Activated CD4-positive, alpha-beta T cell treated with anti-CD3 and anti-CD28 coated beads for 4 hours (primary cell): ENCODE data around the gene DNAJC16.
"Not testable (repeated sequence)": the region's sequence is repeated elsewhere in the genome, so short reads cannot be mapped to it uniquely, and the experiment has no call there.

Source experiments
- DNase-seq, 2 donors: peaks; one replicate each; pipeline ENCODE4 v3.0.0-alpha.2; 2020

Gene DNAJC16

DNA sequence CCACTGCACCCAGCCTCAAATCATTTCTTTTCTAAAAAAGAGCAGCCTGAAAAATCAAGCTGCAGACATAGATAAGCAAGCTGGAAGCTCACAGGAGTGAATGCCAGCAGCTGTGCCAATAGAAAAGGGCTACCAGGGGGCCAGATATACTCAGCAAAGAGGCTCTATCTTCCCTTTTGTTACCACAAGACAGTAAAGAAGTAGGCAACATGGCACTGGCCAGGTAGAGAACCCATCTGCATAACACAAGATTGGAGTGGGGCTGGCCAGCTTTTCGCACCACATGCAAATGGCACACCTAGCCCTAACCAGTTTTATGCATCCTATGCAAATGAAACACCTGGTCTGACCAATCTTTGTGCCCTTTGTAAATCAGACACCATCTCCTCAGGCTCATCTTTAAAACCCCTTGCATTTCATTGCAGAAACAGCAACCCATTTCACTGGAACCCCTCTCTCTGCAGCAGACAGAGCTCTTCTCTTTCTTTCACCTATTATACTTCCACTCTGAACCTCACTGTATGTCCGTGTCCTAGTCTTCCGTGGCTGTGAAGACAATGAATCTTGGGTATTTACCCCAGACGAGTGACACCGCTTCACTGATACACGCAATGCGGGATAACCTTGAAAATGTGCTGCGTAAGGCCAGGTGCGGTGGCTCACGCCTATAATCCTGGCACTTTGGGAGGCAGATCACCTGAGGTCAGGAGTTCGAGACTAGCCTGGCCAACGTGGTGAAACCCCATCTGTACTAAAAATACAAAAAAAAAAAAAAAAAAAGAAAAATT lies 17.8 kb upstream of the DNAJC16 start:
- no peak for DNase-seq

DNA sequence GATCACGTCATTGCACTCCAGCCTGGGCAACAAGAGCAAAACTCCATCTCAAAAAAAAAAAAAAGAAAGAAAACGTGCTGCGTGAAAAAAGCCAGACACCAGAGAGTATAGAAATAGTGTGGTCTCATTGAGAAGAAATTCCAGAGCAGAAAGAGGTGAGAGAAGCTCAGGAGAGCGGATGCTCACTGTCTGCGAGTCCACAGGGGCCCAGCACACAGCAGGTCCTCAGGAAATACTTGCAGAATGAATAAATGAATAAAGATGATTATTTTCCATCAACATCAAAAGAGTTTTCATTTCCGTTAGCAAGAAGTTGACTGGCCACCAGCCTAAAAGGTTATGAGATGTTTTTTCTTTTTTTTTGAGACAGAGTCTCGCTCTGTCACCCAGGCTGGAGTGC lies 17.1 kb upstream of the DNAJC16 start:
- DNase-seq, result no peak

DNA sequence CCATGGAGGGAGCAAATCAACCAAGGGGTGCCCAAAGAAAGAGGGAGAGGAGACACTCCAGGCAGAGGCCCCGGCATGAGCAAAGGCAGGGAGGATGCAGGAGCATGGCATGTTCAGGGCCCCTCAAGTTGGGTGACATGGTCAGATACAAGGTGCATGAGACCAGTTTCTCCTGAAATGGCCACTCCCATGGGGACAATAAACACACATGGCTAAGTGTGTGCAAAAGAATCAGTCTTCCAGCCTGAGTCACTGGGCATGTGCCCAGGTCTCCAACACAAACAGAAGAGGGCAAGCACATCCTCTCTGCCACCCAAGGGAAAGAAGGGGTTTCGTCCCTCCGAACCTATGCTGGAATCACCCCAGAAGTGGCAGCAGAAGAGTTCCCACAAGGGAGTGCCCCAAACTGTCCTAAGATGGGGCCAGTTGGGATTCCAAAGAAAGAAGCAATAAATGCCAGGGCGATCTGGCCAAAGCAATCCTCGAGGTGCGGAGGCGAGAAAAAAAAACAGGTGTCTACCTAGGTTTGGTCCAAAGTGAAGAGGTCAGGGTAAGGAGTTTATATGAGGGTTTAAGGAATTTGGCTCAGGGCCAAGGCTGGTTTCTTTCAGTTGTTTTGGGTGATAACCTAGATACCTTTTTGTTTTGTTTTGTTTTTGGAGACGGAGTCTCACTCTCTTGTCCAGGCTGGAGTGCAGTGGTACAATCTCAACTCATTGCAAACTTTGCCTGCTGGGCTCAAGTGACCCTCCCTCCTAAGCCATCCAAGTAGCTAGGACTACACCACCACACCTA lies 15.8 kb upstream of the DNAJC16 start:
- DNase-seq, result no peak

DNA sequence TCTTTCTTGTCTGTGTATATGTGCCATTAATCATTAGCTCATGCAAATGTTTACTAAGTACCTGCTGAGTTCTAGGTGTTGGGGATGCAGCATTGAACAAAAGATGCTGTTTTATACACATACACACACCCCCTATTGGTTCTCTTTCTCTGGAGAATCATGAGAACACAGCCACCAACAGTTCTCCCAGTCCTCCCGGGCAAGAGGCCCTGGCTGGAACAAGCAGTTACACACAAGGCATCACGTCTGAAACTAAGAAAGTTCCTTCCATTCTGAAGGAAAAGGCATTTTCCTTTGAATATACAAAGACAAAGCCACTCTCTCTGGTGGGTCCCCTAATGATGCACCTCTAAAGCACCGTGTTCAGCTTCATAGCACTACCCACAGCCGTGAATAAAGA lies 13.5 kb upstream of the DNAJC16 start:
- no peak for DNase-seq

DNA sequence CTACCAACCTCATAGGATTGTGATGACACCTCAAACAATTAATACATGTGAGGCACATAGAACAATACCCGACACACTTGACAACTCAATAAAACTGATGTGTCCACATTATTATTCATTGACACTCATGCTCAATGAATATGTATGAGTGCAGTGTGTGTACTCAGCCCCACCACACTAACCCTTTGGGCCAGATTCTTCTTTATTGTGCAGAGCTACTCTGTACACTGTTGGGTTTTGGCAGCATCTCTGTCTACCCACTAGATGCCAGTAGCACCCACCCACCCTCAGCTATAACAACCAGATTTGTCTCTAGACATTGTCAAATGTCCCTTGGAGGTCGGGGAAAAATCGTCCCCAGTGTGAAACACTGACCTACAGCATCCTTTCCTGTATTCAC lies 12.7 kb upstream of the DNAJC16 start:
- DNase-seq, result no peak

DNA sequence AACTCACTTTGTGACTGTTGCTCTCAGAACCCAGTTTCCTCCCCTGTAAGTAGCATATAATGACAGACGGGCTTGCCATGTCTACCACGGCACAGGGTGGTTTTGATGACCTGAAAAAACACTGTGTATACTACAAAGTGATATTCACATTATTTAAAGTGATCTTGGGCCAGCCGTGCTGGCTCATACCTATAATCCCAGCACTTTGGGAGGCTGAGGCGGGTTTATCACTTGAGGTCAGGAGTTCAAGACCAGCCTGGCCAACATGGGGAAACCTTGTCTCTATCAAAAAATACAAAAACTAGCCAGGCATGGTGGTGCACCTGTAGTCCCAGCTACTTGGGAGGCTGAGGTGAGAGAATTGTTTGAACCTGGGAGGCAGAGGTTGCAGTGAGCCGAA lies 12.1 kb upstream of the DNAJC16 start:
- not testable (repeated sequence) for DNase-seq

DNA sequence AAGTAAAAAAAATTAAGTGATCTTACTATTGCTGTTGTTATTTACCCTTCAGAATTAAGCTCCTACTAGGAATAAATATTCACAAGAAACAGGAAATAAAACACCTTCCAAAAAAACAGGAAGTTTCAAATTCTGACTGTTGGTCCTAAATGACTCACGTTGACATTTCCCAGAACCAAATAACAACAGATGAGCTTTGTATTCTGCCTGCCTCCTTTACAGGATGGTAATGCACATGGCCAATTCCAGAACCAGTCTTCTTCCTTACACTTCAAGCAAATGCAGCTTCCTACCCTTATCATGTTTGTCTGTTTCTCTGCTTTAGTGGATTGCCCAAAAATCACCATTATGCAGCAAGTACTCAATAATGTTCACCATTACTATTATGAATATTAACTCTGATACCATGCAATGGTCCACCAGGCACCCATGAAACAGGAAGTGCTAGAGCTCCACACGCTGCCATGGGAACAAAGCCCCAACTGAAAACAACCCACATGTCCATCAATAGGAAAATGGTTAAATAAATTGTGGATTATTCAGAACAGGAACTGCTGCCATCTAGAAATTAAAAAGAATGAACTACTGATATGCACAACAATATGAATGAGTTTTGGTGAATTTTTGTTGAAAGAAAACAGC lies 11.5 kb upstream of the DNAJC16 start:
- DNase-seq, result no peak

DNA sequence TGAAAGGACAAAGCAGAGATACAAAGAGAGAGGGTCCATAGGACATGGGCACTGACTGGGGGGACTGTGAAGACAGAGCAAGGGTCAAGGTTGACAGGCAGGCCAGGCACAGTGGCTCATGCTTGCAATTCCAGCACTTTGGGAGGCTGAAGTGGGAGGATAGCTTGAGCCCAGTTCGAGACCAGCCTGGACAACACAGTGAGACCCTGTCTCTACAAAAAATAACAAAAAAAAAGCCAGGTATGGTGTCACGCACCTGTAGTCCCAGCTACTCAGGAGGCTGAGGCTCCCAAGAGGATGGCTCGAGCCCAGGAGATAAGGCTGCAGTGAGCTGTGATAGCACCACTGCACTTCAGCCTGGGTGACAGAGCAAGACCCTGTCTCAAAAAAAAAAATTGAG lies 7.0 kb upstream of the DNAJC16 start:
- DNase-seq, result no peak

DNA sequence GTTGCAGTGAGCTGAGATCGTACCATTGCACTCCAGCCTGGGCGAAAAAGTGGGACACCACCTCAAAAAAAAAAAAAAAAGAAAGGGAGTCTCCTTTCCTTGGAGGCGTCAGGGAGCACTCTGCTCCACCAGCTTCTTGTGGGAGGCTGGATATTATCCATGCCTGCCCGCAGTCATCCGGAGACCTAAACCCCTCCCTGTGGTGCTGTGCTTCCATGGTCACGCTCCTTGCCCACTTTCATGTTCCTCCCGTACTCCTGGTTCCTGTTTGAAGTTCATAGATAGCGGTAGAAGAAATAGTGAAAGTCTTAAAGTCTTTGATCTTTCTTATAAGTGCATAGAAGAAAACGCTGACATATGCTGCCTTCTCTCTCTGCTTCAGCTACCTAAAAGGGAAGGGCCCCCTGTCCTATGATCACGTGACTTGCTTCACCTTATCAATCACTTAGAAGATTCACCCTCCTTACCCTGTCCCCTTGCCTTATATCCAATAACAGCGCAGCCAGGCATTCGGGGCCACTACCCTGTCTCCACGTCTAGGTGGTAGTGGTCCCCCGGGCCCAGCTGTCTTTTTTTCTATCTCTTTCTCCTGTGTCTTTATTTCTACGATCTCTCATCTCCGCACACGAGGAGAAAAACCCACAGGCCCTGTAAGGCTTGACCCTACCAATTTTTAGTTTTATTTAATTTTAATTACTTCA lies 5.3 kb upstream of the DNAJC16 start:
- not testable (repeated sequence) for DNase-seq

DNA sequence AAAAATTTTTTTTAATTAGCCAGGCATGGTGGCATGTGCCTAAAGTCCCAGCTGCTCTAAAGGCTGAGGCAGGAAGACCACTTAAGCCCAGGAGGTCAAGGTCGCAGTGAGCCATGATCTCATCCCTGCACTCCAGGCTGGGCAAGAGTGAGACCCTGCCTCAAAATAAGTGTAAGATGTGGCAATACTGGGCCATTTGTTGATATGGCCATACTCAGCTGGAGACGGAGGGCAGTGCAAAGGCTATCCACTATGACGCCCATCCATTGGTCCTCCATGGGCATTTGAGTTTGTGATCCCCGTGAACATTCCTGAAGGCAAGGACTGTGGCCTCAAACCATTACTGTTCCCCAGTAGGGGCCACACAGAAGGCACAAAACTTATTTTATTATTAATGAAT lies 4.1 kb upstream of the DNAJC16 start:
- no peak for DNase-seq

DNA sequence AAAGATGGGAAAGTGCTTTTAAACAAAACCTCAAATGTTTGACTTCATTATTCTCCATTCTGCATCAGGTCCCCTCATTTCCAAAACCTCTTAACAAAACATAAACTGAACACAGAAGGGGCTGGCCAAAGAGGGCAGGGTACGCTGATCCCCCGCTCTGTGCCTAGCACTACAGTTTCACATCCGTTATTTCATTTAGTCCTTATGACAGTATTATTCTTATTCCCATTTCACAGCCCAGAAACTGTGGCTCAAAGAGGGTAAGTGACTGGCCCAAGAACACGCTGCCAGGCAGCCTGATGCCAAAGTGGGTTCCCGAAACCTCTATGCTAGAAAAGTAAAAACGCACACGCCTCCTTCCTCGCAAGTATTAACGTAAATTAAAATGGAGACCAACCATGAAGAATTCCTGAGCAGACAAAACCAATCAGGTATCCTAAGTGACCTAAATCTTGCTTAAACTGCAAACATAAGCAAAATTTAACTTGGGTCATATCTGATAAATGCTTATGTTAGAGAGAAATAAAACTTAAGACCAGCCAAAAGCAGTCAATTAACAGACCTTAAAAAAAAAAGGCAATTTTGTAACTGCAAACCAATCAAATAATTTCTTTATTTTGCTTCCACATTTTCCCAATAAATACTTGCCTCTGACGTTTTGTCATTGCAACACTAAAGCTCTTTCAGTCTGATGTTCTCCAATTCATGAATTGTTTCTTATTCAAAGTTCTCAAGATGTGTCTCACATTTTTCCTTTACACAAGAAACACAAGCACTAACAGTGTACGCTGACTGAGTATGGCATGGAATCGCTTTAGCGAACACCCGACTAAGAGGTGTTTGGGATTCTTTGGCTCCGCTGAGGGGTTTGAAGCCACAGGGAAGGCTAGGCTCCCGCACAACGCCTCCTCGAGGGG lies 3.3 kb upstream of the DNAJC16 start:
- DNase-seq, result no peak

DNA sequence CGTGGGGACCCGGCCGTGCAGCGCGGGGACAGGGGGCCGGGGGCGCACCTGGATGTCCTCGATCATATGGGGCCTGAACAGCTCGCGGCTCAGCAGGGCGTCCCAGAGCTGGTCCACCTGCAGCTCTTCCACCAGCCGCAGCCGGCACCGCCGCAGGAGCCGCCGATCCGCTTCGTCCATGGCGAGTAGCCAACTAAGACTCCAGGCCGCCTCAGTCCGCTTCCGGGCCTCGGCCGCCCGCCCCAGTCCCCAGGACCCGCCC lies 2.7 kb upstream of the DNAJC16 start, which contains the start of gene CASP9:
Gene CASP9 (minus strand): TSS at position 195 of the 262 bp plus-strand sequence. CDS start 15 bp downstream, at position 180.
- no peak for DNase-seq

DNA sequence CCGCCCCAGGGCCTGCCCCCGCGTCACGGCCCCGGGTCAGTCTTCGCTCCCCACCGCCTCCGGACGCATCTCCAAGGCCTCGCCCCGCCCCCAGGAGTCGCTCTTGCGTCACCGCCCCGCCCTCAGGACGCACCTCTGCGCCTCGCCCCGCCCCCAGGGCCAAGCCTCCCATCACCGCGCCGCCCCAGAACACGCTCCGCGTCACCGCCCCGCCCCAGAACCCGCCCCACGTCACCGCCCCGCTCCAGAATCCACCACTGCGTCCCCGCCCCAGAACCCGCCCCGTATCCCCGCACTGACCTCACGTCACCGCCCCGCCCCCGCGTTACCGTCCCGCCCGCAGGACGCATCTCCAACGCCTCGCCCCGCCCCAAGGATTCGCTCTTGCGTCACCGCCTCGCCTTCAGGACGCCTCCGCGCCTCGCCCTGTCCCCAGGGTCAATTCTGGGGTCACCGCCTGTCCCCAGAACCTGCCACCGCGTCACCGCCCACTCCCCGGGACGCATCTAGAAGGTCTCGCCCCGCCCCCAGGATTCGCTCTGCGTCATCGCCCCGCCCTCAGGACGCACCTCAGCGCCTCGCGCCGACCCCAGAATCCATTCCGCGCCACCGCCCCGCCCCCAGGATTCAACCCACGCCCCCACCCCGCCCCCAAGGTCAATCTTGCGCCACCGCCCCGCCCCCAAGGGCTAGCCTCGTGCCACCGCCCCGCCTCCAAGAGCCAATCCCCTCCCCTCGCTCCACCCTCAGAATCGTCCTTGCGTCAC lies 2.2 kb upstream of the DNAJC16 start:
- peak; percentile 100 for DNase-seq

DNA sequence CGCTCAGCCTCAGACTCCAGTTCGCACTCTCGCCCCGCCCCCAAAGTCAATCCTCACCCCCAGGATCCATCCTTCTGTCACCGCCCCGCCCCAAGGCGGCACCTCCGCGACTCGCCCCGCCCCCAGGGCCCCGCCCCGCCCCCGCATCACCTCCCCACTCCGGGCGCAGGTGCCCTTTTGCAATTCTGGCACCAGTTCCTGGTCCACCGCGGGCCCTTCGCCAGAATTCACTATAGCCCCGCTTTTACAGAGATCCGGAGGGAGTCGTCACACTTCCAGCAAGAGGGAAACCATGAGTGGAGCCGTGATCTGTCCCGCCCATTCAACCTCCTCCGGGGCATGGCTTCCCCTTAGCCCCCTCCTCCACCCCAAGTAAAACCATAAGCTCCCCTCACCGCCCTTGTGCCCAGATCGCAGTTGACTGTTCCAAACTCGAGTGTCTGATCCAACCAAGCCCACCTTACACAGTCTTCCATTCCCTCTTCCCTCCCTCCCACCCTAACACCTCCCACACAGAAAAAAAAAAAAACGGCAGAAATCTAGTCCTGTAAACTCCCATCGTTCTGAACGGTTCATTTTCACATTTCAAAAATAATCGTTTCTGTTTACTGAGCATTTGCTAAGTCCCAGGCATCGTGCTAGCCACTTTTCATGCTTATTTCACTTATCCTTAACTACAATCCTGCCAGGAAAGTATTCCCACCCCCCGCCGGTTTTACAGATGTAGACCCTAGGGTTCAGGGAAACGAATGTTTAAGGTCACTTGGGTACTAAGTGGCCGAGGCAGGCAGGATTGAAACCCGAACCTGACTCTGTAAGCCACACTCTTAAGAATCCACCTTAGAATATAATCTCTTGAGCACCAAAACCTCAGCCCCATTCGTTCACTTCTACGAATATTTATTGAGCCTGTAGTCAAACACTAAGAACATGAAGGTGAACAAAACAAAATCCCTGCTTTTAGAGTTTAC lies 1.3 kb upstream of the DNAJC16 start:
- DNase-seq, result peak in 1 of 2 donors; percentile 2

DNA sequence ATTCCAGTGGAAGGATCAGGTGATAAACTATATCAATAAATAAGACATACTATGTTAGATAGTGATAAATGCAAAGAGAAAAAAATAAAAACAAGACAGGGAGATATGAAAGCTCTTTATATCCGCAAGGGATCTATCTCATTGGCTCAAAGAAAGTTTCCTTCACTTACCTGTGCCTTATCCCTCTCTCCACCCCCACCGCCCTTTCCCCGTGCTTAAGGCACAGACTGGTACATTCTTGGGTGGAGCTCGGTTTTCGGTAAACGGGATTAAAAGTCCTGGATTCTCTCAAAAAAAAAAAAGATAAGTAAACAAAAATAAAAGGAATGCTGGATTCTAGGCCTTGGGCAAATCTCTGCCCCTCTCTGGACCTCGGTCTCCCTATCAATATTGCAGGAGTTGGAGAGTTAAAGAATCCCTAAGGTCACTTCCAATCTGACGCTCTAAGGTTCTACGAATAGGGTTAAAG lies 593 bp upstream of the DNAJC16 start:
- DNase-seq, result peak in 1 of 2 donors; percentile 19

DNA sequence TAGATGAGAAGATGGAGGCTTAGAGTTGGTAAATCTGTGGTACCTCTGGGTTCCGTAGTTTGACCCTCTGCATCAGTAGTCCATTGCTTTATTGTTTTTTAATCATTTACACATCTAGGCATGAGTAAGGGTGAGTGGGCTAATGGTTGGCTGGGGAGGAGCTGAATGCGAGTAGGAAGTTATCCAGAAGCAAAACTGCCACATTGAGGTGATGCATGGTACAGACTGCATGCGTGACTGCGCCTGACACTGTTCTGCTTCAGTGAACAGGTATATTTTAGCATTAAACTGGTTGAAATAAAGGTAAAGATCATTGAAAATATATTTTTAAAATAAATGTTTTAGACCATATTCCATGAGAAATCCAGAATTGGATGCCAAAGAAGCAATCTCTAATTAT lies 4.4 kb downstream of the DNAJC16 start:
- DNase-seq, result no peak

DNA sequence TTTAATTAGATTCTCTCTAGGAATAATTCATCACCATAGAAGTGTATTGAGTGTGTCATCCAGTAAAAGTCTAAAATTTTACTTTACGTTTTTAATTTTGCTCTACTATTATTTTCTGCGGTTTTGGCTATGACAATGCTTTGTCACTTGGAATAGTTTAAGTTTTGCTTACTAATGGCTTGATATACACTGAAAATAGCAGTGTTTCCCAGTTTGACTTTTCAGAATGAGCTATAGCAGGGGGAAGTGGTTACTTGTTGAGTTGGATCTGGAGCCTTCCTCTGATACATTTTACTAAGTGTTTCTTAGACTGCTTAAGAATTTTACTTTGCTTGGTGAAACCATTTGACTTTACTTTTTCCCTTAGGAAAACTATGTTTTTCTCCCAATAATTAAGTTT lies 5.0 kb downstream of the DNAJC16 start:
- DNase-seq, result no peak

DNA sequence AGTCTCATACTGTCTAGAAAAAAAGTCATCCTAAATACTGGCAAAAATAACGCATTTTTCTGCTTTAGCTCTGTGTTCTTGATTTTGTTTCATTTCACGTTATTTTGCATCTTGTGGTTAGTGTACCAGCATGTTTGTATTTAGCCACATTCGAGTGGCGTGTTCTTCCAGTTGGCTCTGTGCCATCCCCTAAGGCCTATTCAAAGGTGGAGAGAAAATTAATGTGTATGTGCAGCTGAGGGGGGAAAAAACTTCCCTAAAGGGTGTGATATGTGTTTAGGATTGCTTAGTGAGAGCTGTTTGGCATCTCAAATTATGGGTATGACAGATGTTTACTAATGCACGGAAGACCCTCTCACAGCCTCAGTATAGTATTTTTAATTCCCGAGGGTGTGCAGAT lies 12.1 kb downstream of the DNAJC16 start:
- no peak for DNase-seq

DNA sequence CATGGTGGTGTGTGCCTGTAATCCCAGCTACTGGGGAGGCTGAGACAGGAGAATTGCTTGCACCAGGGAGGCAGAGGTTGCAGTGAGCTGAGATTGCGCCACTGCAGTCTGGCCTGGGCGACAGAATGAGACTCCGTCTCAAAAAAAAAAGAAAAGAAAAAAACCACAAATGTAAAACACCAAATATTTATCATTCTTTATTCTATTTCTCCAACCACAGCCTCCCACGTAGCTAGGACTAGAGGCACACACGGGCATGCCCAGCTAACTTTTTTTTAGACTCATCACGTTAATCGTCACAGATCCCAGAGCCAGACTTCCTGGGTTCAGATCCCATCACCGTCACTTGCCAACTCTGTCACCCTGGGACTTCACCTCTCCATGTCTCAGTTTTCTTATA lies 13.5 kb downstream of the DNAJC16 start:
- DNase-seq, result no peak

DNA sequence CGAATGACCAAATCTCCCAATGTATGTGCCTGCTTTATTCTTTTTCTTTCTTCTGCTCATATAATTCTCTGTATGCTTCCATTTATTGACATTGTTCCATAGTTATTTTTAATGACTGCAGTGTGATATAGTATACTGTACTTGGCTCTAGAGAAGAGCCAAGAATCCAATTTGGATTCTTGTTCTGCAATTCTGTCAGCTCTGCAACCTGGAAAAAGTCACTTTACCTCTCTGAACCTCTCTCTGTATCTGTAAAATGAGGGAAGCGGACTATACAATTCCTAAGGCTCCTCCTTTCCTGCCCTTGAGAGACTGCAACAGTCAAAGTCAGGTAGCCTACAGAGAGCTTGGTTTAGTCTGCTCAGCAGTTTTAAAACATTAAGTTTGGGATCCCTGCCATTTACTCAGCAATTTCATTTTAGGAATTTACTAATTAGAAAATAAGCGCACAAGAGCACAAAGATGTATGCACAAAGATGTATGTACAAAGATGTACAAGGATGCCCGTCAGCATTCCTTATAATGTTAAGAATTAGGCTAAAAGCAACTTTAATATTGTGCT lies 14.7 kb downstream of the DNAJC16 start:
- DNase-seq, result no peak
